AG04450 (cell line): ENCODE data around the gene ANTKMT. TPM values are rescaled to one million over a fixed set of nuclear protein-coding genes. Genes with fewer than 3 reads are reported as not detected.

Experiments used
- CTCF ChIA-PET: fragments of 300-600, 350-600 bp; formaldehyde crosslinking; extraction: SDS; loops from one replicate; lab custom pipeline; 2022; ENCODE audit warnings: antibody characterized with exemption, inconsistent platforms; lab: Charles Lee
- POLR2A ChIA-PET: fragments of 350-600 bp; formaldehyde crosslinking; extraction: SDS; loops from one replicate; lab custom pipeline; 2021; ENCODE audit warnings: antibody characterized with exemption, inconsistent platforms; lab: Yijun Ruan, JAX
- DNase-seq: peaks from one replicate; pipeline ENCODE4 v3.0.0-alpha.2; 2011; ENCODE audit warnings: low read depth, low spot score
- H3K27ac ChIP-seq: one replicate; pipeline ENCODE4 v1.5.1; 2012; ENCODE audit warnings: low read depth, low read length, control low read depth
- H3K27me3 ChIP-seq: one replicate; pipeline ENCODE4 v1.6.0; 2012; ENCODE audit warnings: low read length; ENCODE audit not compliant: control insufficient read depth, insufficient read depth
- H3K4me3 ChIP-seq: 2 replicates; pipeline ENCODE4 v1.5.1; 2011; ENCODE audit warnings: mild to moderate bottlenecking, low read depth, low read length, control low read depth
- H3K9me3 ChIP-seq: 2 replicates; pipeline ENCODE4 v1.5.1; 2012; ENCODE audit warnings: low read length; ENCODE audit not compliant: control insufficient read depth, insufficient read depth
- CTCF ChIP-seq: IDR thresholded peaks from 2 replicates; pipeline ENCODE4 v1.5.1; 2011; ENCODE audit warnings: low read depth, low read length, control low read depth, inconsistent platforms
- polyA plus RNA-seq: library from polyadenylated mRNA; depleted of rRNA; stranded (reverse); fragments of >200 nt; gene quantifications from 2 replicates; pipeline ENCODE4 v1.2.3, GENCODE V29; 2011

The ANTKMT gene
- polyA plus RNA-seq, 1 experiment, result 5.3 TPM

GRCh38 chr16:736936-737481 lies 16.1 kb downstream of the ANTKMT start:
- no peaks in the 10 kb centered on the region; the same call in 1 of the 2 replicates for H3K9me3 ChIP-seq
- ChIA-PET CTCF (no interaction called here), POLR2A (no interaction called here)
- H3K27me3 ChIP-seq, result no peaks in the 10 kb centered on the region
- no peak overlapping the region for H3K27ac ChIP-seq
- no peak for TF ChIP-seq CTCF
- no peak overlapping the region for H3K4me3 ChIP-seq
- DNase-seq, result no peak

GRCh38 chr16:739560-740458 lies 18.9 kb downstream of the ANTKMT start:
- CTCF ChIA-PET, result interaction anchor here (0.7 to 0.8 kb wide), 2 partner anchors 27 to 45 kb away, joined by 3 to 6 read pairs; no protein-coding TSS in a partner anchor
- TF ChIP-seq CTCF, result no peak
- Histone ChIP-seq H3K4me3 (peak overlapping the region; percentile 78), H3K27me3 (no peaks in the 10 kb centered on the region), H3K9me3 (no peaks in the 10 kb centered on the region; the same call in 1 of the 2 replicates), H3K27ac (no peak overlapping the region)
- no peak for DNase-seq
- POLR2A ChIA-PET, result no interaction called here

GRCh38 chr16:740459-740763 lies 19.5 kb downstream of the ANTKMT start:
- Histone ChIP-seq H3K27me3 (no peaks in the 10 kb centered on the region), H3K9me3 (no peaks in the 10 kb centered on the region; the same call in 1 of the 2 replicates), H3K27ac (no peak overlapping the region), H3K4me3 (peak overlapping the region; percentile 78)
- CTCF ChIA-PET, result interaction anchor here (0.7 to 1.4 kb wide), 3 partner anchors 12 to 44 kb away, joined by 3 to 6 read pairs (median 4); no protein-coding TSS in a partner anchor
- no peak for TF ChIP-seq CTCF
- POLR2A ChIA-PET, result no interaction called here
- DNase-seq, result no peak

GRCh38 chr16:740764-741505 lies 20.0 kb downstream of the ANTKMT start, which contains the start of gene CIAO3:
Gene CIAO3 (minus strand): TSS chr16:740997. CDS start chr16:740985, 12 bp downstream.
- TF ChIP-seq CTCF, result peak; percentile 71
- Histone ChIP-seq H3K27ac (no peak within 1 kb of the TSS), H3K4me3 (peak within 1 kb of the TSS; percentile 78), H3K27me3 (no peaks in the 10 kb centered on the region), H3K9me3 (no peaks in the 10 kb centered on the region; the same call in 1 of the 2 replicates)
- ChIA-PET CTCF (interaction anchor here (0.7 to 1.7 kb wide), 8 partner anchors 9 to 211 kb away, joined by 3 to 6 read pairs (median 3); no protein-coding TSS in a partner anchor), POLR2A (interaction anchor here (0.7 kb wide), 1 partner anchor 412 kb away, joined by 3 read pairs; no protein-coding TSS in a partner anchor)
- DNase-seq, result peak; percentile 68
